GM23248 (cell line): ENCODE results near the gene PLCB1. TPM values are rescaled to one million over a fixed set of nuclear protein-coding genes. Genes with fewer than 3 reads are reported as not detected.

Source experiments
- DNase-seq: peaks from one replicate; pipeline ENCODE4 v3.0.0-alpha.2; 2015
- H2AFZ ChIP-seq: fragments of 200-600 bp; sonication (generic); 2 replicates; pipeline ENCODE4 v1.6.1; 2016; ENCODE audit warnings: antibody characterized with exemption
- H3F3A ChIP-seq: fragments of 200-600 bp; sonication (generic); 2 replicates; pipeline ENCODE4 v1.6.1; 2016; ENCODE audit warnings: mild to moderate bottlenecking, antibody characterized with exemption, mixed run types; ENCODE audit not compliant: insufficient read depth
- H3K27ac ChIP-seq: fragments of 200-600 bp; sonication (generic); 2 replicates; pipeline ENCODE4 v1.5.1; 2016; ENCODE audit warnings: mild to moderate bottlenecking
- H3K27me3 ChIP-seq: fragments of 200-600 bp; sonication (generic); replicated peaks from 2 replicates; pipeline ENCODE4 v1.6.1; 2016; ENCODE audit warnings: mild to moderate bottlenecking; ENCODE audit not compliant: insufficient read depth
- H3K36me3 ChIP-seq: fragments of 200-600 bp; sonication (generic); 2 replicates; pipeline ENCODE4 v1.6.1; 2016; ENCODE audit warnings: low read depth, mild to moderate bottlenecking
- H3K4me1 ChIP-seq: fragments of 200-600 bp; sonication (generic); 2 replicates; pipeline ENCODE4 v1.6.1; 2016; ENCODE audit warnings: mild to moderate bottlenecking; ENCODE audit not compliant: insufficient read depth
- H3K4me2 ChIP-seq: fragments of 200-600 bp; sonication (generic); one replicate; pipeline ENCODE4 v1.6.1; 2016; ENCODE audit warnings: mild to moderate bottlenecking; ENCODE audit not compliant: unreplicated experiment
- H3K4me3 ChIP-seq: fragments of 200-600 bp; sonication (generic); 2 replicates; pipeline ENCODE4 v1.5.1; 2016; ENCODE audit warnings: mild to moderate bottlenecking
- H3K79me2 ChIP-seq: fragments of 200-600 bp; sonication (generic); 2 replicates; pipeline ENCODE4 v1.6.1; 2016; ENCODE audit warnings: mild to moderate bottlenecking; ENCODE audit not compliant: insufficient read depth
- H3K9ac ChIP-seq: fragments of 200-600 bp; sonication (generic); 2 replicates; pipeline ENCODE4 v1.6.1; 2016; ENCODE audit warnings: mild to moderate bottlenecking
- H3K9me2 ChIP-seq: fragments of 200-600 bp; sonication (generic); 2 replicates; pipeline ENCODE4 v1.6.1; 2016; ENCODE audit warnings: mixed run types, mild to moderate bottlenecking, moderate library complexity; ENCODE audit not compliant: insufficient read depth
- H3K9me3 ChIP-seq: fragments of 200-600 bp; sonication (generic); one replicate; pipeline ENCODE4 v1.6.1; 2017; ENCODE audit warnings: low read depth
- H4K20me1 ChIP-seq: fragments of 200-600 bp; sonication (generic); 2 replicates; pipeline ENCODE4 v1.6.0; 2016; ENCODE audit not compliant: insufficient read depth
- EZH2 ChIP-seq: fragments of 200-600 bp; sonication (generic); IDR thresholded peaks from 2 replicates; pipeline ENCODE4 v1.6.1; 2018; ENCODE audit warnings: antibody characterized with exemption, mild to moderate bottlenecking; ENCODE audit not compliant: insufficient read depth, poor library complexity, severe bottlenecking
- EZH2phosphoT487 ChIP-seq: fragments of 200-600 bp; sonication (generic); IDR thresholded peaks from 2 replicates; pipeline ENCODE4 v1.6.1; 2018; ENCODE audit warnings: antibody characterized with exemption, moderate library complexity, mild to moderate bottlenecking, low read depth; ENCODE audit not compliant: insufficient read depth
- WGBS, 2 experiments: methylation state at CpG; one replicate each; pipeline ENCODE4 v1.1.6; 2015 to 2017; ENCODE audit warnings: low lambda C conversion rate in 2 of 2, low coverage in 1 of 2; ENCODE audit errors: missing lambda C conversion rate in 2 of 2; 5-methylcytosine and 5-hydroxymethylcytosine counted together
- in situ Hi-C: fragments of 300-500 bp; cut with MboI; formaldehyde crosslinking; loops from 2 replicates; pipeline ENCODE4 v1.15.0; 2020
- polyA plus RNA-seq: library from polyadenylated mRNA; unstranded; fragments of >200 nt; fragmentation: Nextera tagmentation; extraction: Ambion mirVana; gene quantifications from 2 replicates; pipeline ENCODE4 v1.2.1, GENCODE V29; 2016
- total RNA-seq: library from RNA; depleted of rRNA; stranded (reverse); fragments of >200 nt; shearing (Covaris generic); gene quantifications from 2 replicates; pipeline ENCODE4 v1.2.3, GENCODE V29; 2014

PLCB1 gene
- total and polyA plus RNA-seq, 2 experiments from 2014 or later: 3.7 to 12.8 TPM

- no peaks in the 10 kb centered on the region for H3K4me1 ChIP-seq
- H3F3A ChIP-seq: no peaks in the 10 kb centered on the region
- no peaks in the 10 kb centered on the region for H3K9me2 ChIP-seq
- no peaks in the 10 kb centered on the region for H4K20me1 ChIP-seq
- in situ Hi-C loops: no loop called here
- no peaks in the 10 kb centered on the region for H3K27me3 ChIP-seq
- no peak for DNase-seq
- H3K9me3 ChIP-seq: no peaks in the 10 kb centered on the region
- no peak overlapping the region for H2AFZ ChIP-seq
- no peak overlapping the region for H3K9ac ChIP-seq
- H3K79me2 ChIP-seq: no peaks in the 10 kb centered on the region
- no peak overlapping the region for H3K4me3 ChIP-seq
- no peak overlapping the region for H3K27ac ChIP-seq
- TF ChIP-seq EZH2phosphoT487: no peak
- no peak for TF ChIP-seq EZH2
- WGBS, 2 experiments: 68 to 70% methylated on average over 3 of the region's 3 CpGs
- no peaks in the 10 kb centered on the region for H3K36me3 ChIP-seq
- H3K4me2 ChIP-seq: no peak overlapping the region
Measured at GRCh38 chr20:8318965-8319625, 187.0 kb downstream of the PLCB1 start.

GRCh38 chr20:8320306-8320705, 188.2 kb downstream of the PLCB1 start:
- no peaks in the 10 kb centered on the region for H3K79me2 ChIP-seq
- DNase-seq: no peak
- H3K9me3 ChIP-seq: no peaks in the 10 kb centered on the region
- no peak overlapping the region for H3K4me2 ChIP-seq
- no peaks in the 10 kb centered on the region for H3K36me3 ChIP-seq
- no peak overlapping the region for H3K4me3 ChIP-seq
- no peaks in the 10 kb centered on the region for H3K27me3 ChIP-seq
- in situ Hi-C loops: no loop called here
- no peaks in the 10 kb centered on the region for H3K4me1 ChIP-seq
- H3K27ac ChIP-seq: no peak overlapping the region
- no peaks in the 10 kb centered on the region for H3K9me2 ChIP-seq
- 72 to 85% methylated on average over 1 of the region's 1 CpG for WGBS, 2 experiments
- no peak for TF ChIP-seq EZH2phosphoT487
- TF ChIP-seq EZH2: no peak
- no peak overlapping the region for H3K9ac ChIP-seq
- no peaks in the 10 kb centered on the region for H3F3A ChIP-seq
- no peak overlapping the region for H2AFZ ChIP-seq
- H4K20me1 ChIP-seq: no peaks in the 10 kb centered on the region

GRCh38 chr20:8321001-8321400, 188.9 kb downstream of the PLCB1 start:
- no peak overlapping the region for H3K27ac ChIP-seq
- no peak overlapping the region for H2AFZ ChIP-seq
- in situ Hi-C loops: no loop called here
- H3K4me2 ChIP-seq: no peak overlapping the region
- H3K36me3 ChIP-seq: no peaks in the 10 kb centered on the region
- H3K27me3 ChIP-seq: no peaks in the 10 kb centered on the region
- H3K79me2 ChIP-seq: no peaks in the 10 kb centered on the region
- TF ChIP-seq EZH2: no peak
- TF ChIP-seq EZH2phosphoT487: no peak
- no peaks in the 10 kb centered on the region for H3K9me3 ChIP-seq
- H4K20me1 ChIP-seq: no peaks in the 10 kb centered on the region
- H3K4me3 ChIP-seq: no peak overlapping the region
- DNase-seq: no peak
- H3K9me2 ChIP-seq: no peaks in the 10 kb centered on the region
- H3F3A ChIP-seq: no peaks in the 10 kb centered on the region
- no peak overlapping the region for H3K9ac ChIP-seq
- no peaks in the 10 kb centered on the region for H3K4me1 ChIP-seq
- WGBS, 2 experiments: 94 to 99% methylated on average over 4 of the region's 4 CpGs

GRCh38 chr20:8322662-8323217, 190.7 kb downstream of the PLCB1 start:
- 77 to 81% methylated on average over 5 of the region's 5 CpGs for WGBS, 2 experiments
- no peaks in the 10 kb centered on the region for H3K9me3 ChIP-seq
- no peak overlapping the region for H3K27ac ChIP-seq

More at GRCh38 chr20:8322662-8323217, 190.7 kb downstream of the PLCB1 start:
- TF ChIP-seq EZH2: no peak
- no peak for TF ChIP-seq EZH2phosphoT487
- in situ Hi-C loops: no loop called here
- Histone ChIP-seq H3F3A (no peaks in the 10 kb centered on the region), H3K4me2 (no peak overlapping the region), H3K36me3 (no peaks in the 10 kb centered on the region), H3K79me2 (no peaks in the 10 kb centered on the region), H3K4me1 (no peaks in the 10 kb centered on the region), H3K9ac (no peak overlapping the region), H3K27me3 (no peaks in the 10 kb centered on the region), H3K9me2 (no peaks in the 10 kb centered on the region), H2AFZ (no peak overlapping the region), H4K20me1 (no peaks in the 10 kb centered on the region), H3K4me3 (no peak overlapping the region)
- DNase-seq: no peak
